Keratinocyte (primary cell): ENCODE results near the gene SCD. TPM values are rescaled to one million over a fixed set of nuclear protein-coding genes. Genes with fewer than 3 reads are reported as not detected.

Experiments used
- DNase-seq: peaks from one replicate; pipeline ENCODE4 v3.0.0-alpha.2; 2011; ENCODE audit warnings: low read depth, missing footprints, low spot score
- FAIRE-seq: peaks from 2 replicates; lab custom pipeline; 2011; peaks lifted over from hg19 to GRCh38; lab: Jason Lieb, UNC
- H2AFZ ChIP-seq: 2 replicates; pipeline ENCODE4 v1.6.0; 2012; ENCODE audit warnings: low read length, control low read depth, inconsistent platforms; ENCODE audit not compliant: control insufficient read depth
- H3K27ac ChIP-seq: 2 replicates; pipeline ENCODE4 v1.5.1; 2011; ENCODE audit warnings: low read length; ENCODE audit not compliant: control insufficient read depth, insufficient read depth
- H3K27me3 ChIP-seq: 3 replicates; pipeline ENCODE4 v1.6.0; 2011; ENCODE audit warnings: low read length; ENCODE audit not compliant: control insufficient read depth, insufficient read depth; ENCODE audit errors: extremely low read depth
- H3K36me3 ChIP-seq, 2 experiments: 2 replicates in 1 of 2; 3 replicates in 1 of 2; pipeline ENCODE4 v1.5.1; 2011; ENCODE audit warnings: low read length in 2 of 2, mild to moderate bottlenecking in 1 of 2; ENCODE audit not compliant: control insufficient read depth in 2 of 2, insufficient read depth in 2 of 2; ENCODE audit errors: extremely low read depth in 1 of 2
- H3K4me1 ChIP-seq: 3 replicates; pipeline ENCODE4 v1.5.1; 2011; ENCODE audit warnings: low read length; ENCODE audit not compliant: control insufficient read depth, insufficient read depth; ENCODE audit errors: extremely low read depth
- H3K4me2 ChIP-seq: 3 replicates; pipeline ENCODE4 v1.6.0; 2011; ENCODE audit warnings: low read depth, low read length; ENCODE audit not compliant: control insufficient read depth, insufficient read depth; ENCODE audit errors: extremely low read depth
- H3K4me3 ChIP-seq, 3 experiments: fragments of 200-600 bp in 1 of 3; sonication (generic) in 1 of 3; 2 replicates in 2 of 3; 3 replicates in 1 of 3; pipeline ENCODE4 v1.5.1; 2011 to 2016; ENCODE audit warnings: low read length in 3 of 3, mild to moderate bottlenecking in 3 of 3, control low read depth in 2 of 3, inconsistent platforms in 1 of 3, low read depth in 1 of 3, mixed read lengths in 1 of 3, mixed run types in 1 of 3, moderate library complexity in 1 of 3; ENCODE audit not compliant: control insufficient read depth in 2 of 3, insufficient read depth in 2 of 3; ENCODE audit errors: extremely low read depth in 1 of 3
- H3K79me2 ChIP-seq: 2 replicates; pipeline ENCODE4 v1.6.0; 2012; ENCODE audit warnings: low read length; ENCODE audit not compliant: control insufficient read depth, insufficient read depth
- H3K9ac ChIP-seq: 3 replicates; pipeline ENCODE4 v1.6.0; 2011; ENCODE audit warnings: low read length; ENCODE audit not compliant: control insufficient read depth, insufficient read depth; ENCODE audit errors: extremely low read depth
- H3K9me1 ChIP-seq: 3 replicates; pipeline ENCODE4 v1.6.0; 2011; ENCODE audit warnings: low read length; ENCODE audit not compliant: control insufficient read depth, insufficient read depth; ENCODE audit errors: extremely low read depth
- H3K9me3 ChIP-seq: 2 replicates; pipeline ENCODE4 v1.5.1; 2012; ENCODE audit warnings: low read depth, low read length; ENCODE audit not compliant: control insufficient read depth
- H4K20me1 ChIP-seq: 3 replicates; pipeline ENCODE4 v1.6.0; 2011; ENCODE audit warnings: low read length; ENCODE audit not compliant: control insufficient read depth, insufficient read depth; ENCODE audit errors: extremely low read depth
- CTCF ChIP-seq, 3 experiments: IDR thresholded peaks in 1 of 3; conservative IDR thresholded peaks in 1 of 3; optimal IDR thresholded peaks in 1 of 3; 2 replicates in 2 of 3; 3 replicates in 1 of 3; pipeline versions ENCODE3 to v1.5.1; 2011; ENCODE audit warnings: low read length in 3 of 3, mild to moderate bottlenecking in 3 of 3, moderate library complexity in 2 of 3, control low read depth in 1 of 3, inconsistent platforms in 1 of 3; ENCODE audit not compliant: insufficient read depth in 2 of 3; ENCODE audit errors: extremely low read depth in 1 of 3
- EZH2 ChIP-seq: IDR thresholded peaks from one replicate; pipeline ENCODE4 v1.6.1; 2012; ENCODE audit warnings: inconsistent platforms, mild to moderate bottlenecking, low read length, moderate library complexity
- dilution Hi-C: fragments of 300-500 bp; cut with MboI; formaldehyde crosslinking; loops from one replicate; pipeline ENCODE4 v1.7.0; 2020; ENCODE audit warnings: low sequenced_read_pairs; ENCODE audit not compliant: extremely low pct_ligation_motif_present
- polyA plus RNA-seq, 5 experiments: library from polyadenylated mRNA; depleted of rRNA in 3 of 5; stranded (reverse) in 3 of 5; stranded (forward) in 1 of 5; unstranded in 1 of 5; fragments of >200 nt; gene quantifications; 1 replicate in 1 of 5; 2 replicates in 3 of 5; 3 replicates in 1 of 5; pipeline versions ENCODE4 v1.2.1 to v1.2.3, GENCODE V29; 2011 to 2012; ENCODE audit warnings: missing spikeins in 2 of 5, low read depth in 1 of 5, low replicate concordance in 1 of 5

SCD gene
- polyA plus RNA-seq, 1 donor (not counting 4 experiments of a cell fraction or from before 2014, with no cell fraction given), result 1,275 TPM

GRCh38 chr10:100359529-100360150 is 12.6 kb downstream of the SCD start:
- FAIRE-seq, result no peak
- H3K36me3 ChIP-seq, result peaks cover 52 to 58% of the 10 kb centered on the region in 2 experiments

DNA sequence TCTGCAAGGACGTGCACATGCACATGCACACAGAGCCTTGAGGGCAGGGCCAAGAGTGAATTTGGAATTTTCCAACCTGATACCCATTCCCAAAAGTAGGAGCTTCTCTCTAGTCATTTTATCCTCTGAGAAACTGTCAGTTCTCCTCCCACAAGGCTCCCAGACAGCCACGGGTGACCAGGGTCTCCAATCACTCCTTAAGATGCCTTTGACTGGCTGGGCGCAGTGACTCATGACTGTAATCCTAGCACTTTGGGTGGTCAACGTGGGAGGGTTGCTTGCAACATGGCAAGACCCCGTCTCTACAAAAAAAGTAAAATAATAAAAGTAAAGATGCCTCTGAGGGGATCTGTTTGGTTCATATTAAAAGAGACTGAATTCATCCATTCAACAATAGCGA is 13.2 kb downstream of the SCD start:
- Histone ChIP-seq H3K27me3 (no peaks in the 10 kb centered on the region), H3K27ac (no peak overlapping the region), H4K20me1 (peaks cover 16% of the 10 kb centered on the region), H3K9me3 (no peaks in the 10 kb centered on the region), H3K79me2 (peaks cover 24% of the 10 kb centered on the region), H3K9me1 (peaks cover 2% of the 10 kb centered on the region), H3K36me3 (peaks cover 48 to 53% of the 10 kb centered on the region in 2 experiments), H3K4me3 (no peak overlapping the region), H3K9ac (no peak overlapping the region), H2AFZ (no peak overlapping the region), H3K4me2 (no peak overlapping the region), H3K4me1 (peaks cover 39% of the 10 kb centered on the region)
- no peak for DNase-seq
- no peak for TF ChIP-seq EZH2
- TF ChIP-seq CTCF (optimal IDR thresholded peaks at IDR 0.05 in 1 of 3, IDR thresholded peaks at IDR 0.05 in 1 of 3, conservative IDR thresholded peaks at IDR 0.05 in 1 of 3; ENCODE audit: extremely low read depth in 1 of 3, insufficient read depth in 2 of 3, low read length in 3 of 3), result no peak
- dilution Hi-C loops, result no loop called here
- no peak for FAIRE-seq

More at GRCh38 chr10:100359529-100360150, 12.6 kb downstream of the SCD start:
- Histone ChIP-seq H3K9me1 (peaks cover 2% of the 10 kb centered on the region), H3K27me3 (no peaks in the 10 kb centered on the region), H3K4me1 (peaks cover 34% of the 10 kb centered on the region), H4K20me1 (peaks cover 19% of the 10 kb centered on the region), H3K9me3 (no peaks in the 10 kb centered on the region), H2AFZ (no peak overlapping the region), H3K4me3 (no peak overlapping the region), H3K27ac (no peak overlapping the region), H3K9ac (no peak overlapping the region), H3K4me2 (no peak overlapping the region), H3K79me2 (peaks cover 29% of the 10 kb centered on the region)
- DNase-seq, result no peak
- TF ChIP-seq EZH2 (no peak), CTCF (optimal IDR thresholded peaks at IDR 0.05 in 1 of 3, IDR thresholded peaks at IDR 0.05 in 1 of 3, conservative IDR thresholded peaks at IDR 0.05 in 1 of 3; ENCODE audit: extremely low read depth in 1 of 3, insufficient read depth in 2 of 3, low read length in 3 of 3) (no peak)
- dilution Hi-C loops, result no loop called here
